HEK293 (cell line): Measurements from ENCODE around the gene CAMK2G.

ENCODE experiments used
- CTCF ChIA-PET: fragments of 350-600 bp; formaldehyde crosslinking; extraction: SDS; loops from one replicate; lab custom pipeline; 2021; ENCODE audit warnings: antibody characterized with exemption; lab: Yijun Ruan, JAX
- POLR2A ChIA-PET: fragments of 300-600 bp; formaldehyde crosslinking; extraction: SDS; loops from one replicate; lab custom pipeline; 2020; ENCODE audit warnings: antibody characterized with exemption, inconsistent platforms; lab: Yijun Ruan, JAX
- H3K27ac ChIP-seq: fragments of 200-500 bp; sonication (Bioruptor generic); 2 replicates; pipeline ENCODE4 v1.5.1; 2014; ENCODE audit warnings: low read depth, low read length, control low read depth, inconsistent platforms; ENCODE audit errors: extremely low read depth
- H3K36me3 ChIP-seq, 2 experiments: fragments of 200-500 bp in 1 of 2; sonication (Bioruptor generic) in 1 of 2; 1 replicate in 1 of 2; 2 replicates in 1 of 2; pipeline ENCODE4 v1.5.1; 2014 to 2017; ENCODE audit warnings: inconsistent platforms in 2 of 2, low read length in 2 of 2; ENCODE audit not compliant: control insufficient read depth in 2 of 2, insufficient read depth in 1 of 2
- H3K4me1 ChIP-seq: fragments of 200-500 bp; sonication (Bioruptor generic); 2 replicates; pipeline ENCODE4 v1.5.1; 2014; ENCODE audit warnings: mild to moderate bottlenecking, low read length, inconsistent platforms; ENCODE audit not compliant: control insufficient read depth, insufficient read depth
- H3K4me3 ChIP-seq: 2 replicates; pipeline ENCODE4 v1.5.1; 2011; ENCODE audit warnings: low read depth, mild to moderate bottlenecking, control low read depth, low read length, moderate library complexity
- H3K9me3 ChIP-seq: fragments of 200-500 bp; sonication (Bioruptor generic); 2 replicates; pipeline ENCODE4 v1.5.1; 2014; ENCODE audit warnings: low read depth, low read length, inconsistent platforms; ENCODE audit not compliant: control insufficient read depth, insufficient read depth
- GLIS2 ChIP-seq: fragments of 450-650 bp; formaldehyde crosslinking; IDR thresholded peaks from 2 replicates; pipeline ENCODE4 v1.5.1; 2016; ENCODE audit warnings: missing biosample characterization, missing genetic modification characterization
- ZNF16 ChIP-seq: fragments of 450-650 bp; formaldehyde crosslinking; IDR thresholded peaks from 2 replicates; pipeline ENCODE4 v1.5.1; 2016; ENCODE audit warnings: low read depth, missing biosample characterization, missing genetic modification characterization
- ZNF175 ChIP-seq: fragments of 450-650 bp; formaldehyde crosslinking; IDR thresholded peaks from 2 replicates; pipeline ENCODE4 v1.5.1; 2016; ENCODE audit warnings: missing biosample characterization, missing genetic modification characterization
- ZNF660 ChIP-seq: fragments of 450-650 bp; IDR thresholded peaks from 2 replicates; pipeline ENCODE4 v1.5.1; 2018; ENCODE audit warnings: missing biosample characterization, mild to moderate bottlenecking, missing genetic modification characterization
- ZNF792 ChIP-seq: fragments of 450-650 bp; formaldehyde crosslinking; IDR thresholded peaks from 2 replicates; pipeline ENCODE4 v1.5.1; 2016; ENCODE audit warnings: missing biosample characterization, missing genetic modification characterization
- TF ChIP-seq, protein P1 (sequence below): fragments of 450-650 bp; formaldehyde crosslinking; IDR thresholded peaks from 2 replicates; pipeline ENCODE4 v1.5.1; 2016; ENCODE audit warnings: missing biosample characterization, missing genetic modification characterization

CAMK2G gene

DNA sequence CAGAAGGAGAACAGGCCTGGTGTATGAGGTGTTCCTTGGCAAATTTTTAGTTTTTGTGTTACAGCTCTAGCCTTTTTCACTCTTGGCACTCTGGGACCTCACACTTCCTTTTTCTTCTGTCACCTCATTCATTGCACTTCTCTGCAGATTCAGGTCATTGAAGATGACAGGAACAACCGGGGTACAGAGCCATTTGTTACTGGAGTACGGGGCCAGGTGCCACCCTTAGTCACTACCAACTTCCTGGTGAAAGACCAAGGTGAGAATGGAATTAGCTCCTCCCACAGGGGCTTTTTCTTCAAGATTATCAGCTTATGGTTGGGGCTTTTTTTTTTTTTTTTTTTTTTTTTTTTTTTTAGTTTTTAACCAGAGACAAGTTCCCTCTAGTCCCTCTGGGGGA is 111.0 kb downstream of the CAMK2G start:
- ChIA-PET POLR2A (interaction anchor here (1.2 kb wide), 1 partner anchor 9 kb away, joined by 9 read pairs; a partner anchor contains a TSS), CTCF (interaction anchor here (1.5 kb wide), 1 partner anchor 10 kb away, joined by 5 read pairs; no protein-coding TSS in a partner anchor)
- Histone ChIP-seq H3K4me3 (no peak overlapping the region), H3K4me1 (no peaks in the 10 kb centered on the region), H3K36me3 (peaks cover 42 to 92% of the 10 kb centered on the region in 2 experiments), H3K9me3 (no peaks in the 10 kb centered on the region), H3K27ac (no peak overlapping the region)
- TF ChIP-seq ZNF16 (tag by site-specific recombination), result no peak
- TF ChIP-seq, protein P1, sequence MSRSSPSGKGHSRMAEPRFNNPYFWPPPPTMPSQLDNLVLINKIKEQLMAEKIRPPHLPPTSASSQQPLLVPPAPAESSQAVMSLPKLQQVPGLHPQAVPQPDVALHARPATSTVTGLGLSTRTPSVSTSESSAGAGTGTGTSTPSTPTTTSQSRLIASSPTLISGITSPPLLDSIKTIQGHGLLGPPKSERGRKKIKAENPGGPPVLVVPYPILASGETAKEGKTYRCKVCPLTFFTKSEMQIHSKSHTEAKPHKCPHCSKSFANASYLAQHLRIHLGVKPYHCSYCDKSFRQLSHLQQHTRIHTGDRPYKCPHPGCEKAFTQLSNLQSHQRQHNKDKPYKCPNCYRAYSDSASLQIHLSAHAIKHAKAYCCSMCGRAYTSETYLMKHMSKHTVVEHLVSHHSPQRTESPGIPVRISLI (tag by site-specific recombination), result 0 out of 2 replicates have a peak, but pooled peaks have one; percentile 16
- TF ChIP-seq ZNF660 (tag by site-specific recombination), result no peak
- TF ChIP-seq ZNF792, result no peak
- no peak for TF ChIP-seq GLIS2 (tag by site-specific recombination)
- no peak for TF ChIP-seq ZNF175 (tag by site-specific recombination)

DNA sequence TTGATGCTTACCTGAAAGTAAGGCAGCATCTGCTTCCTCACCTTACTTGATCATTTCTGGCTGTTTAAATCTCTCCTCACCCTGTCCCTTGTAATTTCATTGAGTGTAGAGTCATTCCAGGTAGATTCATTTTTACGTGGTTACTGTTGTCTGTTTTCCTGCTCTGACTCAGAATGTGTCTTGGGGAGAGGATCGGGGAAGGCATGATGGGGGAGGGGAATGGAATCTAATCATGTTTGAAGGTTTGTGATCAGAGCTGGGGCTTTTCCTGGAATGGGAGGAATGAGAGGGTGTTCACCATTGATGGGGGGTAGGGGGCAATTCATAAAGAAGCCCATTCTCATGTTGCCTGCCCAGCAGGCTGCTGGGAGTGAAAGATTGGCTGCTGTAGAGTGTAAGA is 111.4 kb downstream of the CAMK2G start:
- Histone ChIP-seq H3K4me3 (no peak overlapping the region), H3K9me3 (no peaks in the 10 kb centered on the region), H3K36me3 (peaks cover 45 to 89% of the 10 kb centered on the region in 2 experiments), H3K4me1 (no peaks in the 10 kb centered on the region), H3K27ac (no peak overlapping the region)
- CTCF ChIA-PET, result interaction anchor here (1.5 kb wide), 1 partner anchor 11 kb away, joined by 5 read pairs; no protein-coding TSS in a partner anchor
- TF ChIP-seq GLIS2 (tag by site-specific recombination), result no peak
- POLR2A ChIA-PET, result interaction anchor here (1.2 kb wide), 1 partner anchor 9 kb away, joined by 9 read pairs; a partner anchor contains a TSS
